Measurements from ENCODE around the gene IRX2.

The IRX2 gene

GRCh38 chr5:2740051-2740875 is 11.2 kb downstream of the IRX2 start:
- Histone ChIP-seq H2AFZ (no peak overlapping the region), H3K27me3 (ENCODE audit: control insufficient read depth, insufficient read depth, low read length) (no peaks in the 10 kb centered on the region), H3K79me2 (no peaks in the 10 kb centered on the region), H3K4me2 (ENCODE audit: low read length) (peak overlapping the region; percentile 75), H3K4me3 (ENCODE audit: low read depth, low read length) (no peak overlapping the region), H3K27ac (no peak overlapping the region), H3K4me1 (no peaks in the 10 kb centered on the region), H3K36me3 (ENCODE audit: control insufficient read depth, insufficient read depth, low read length) (no peaks in the 10 kb centered on the region), H3K9ac (no peak overlapping the region), H3K9me3 (ENCODE audit: control insufficient read depth, low read length) (no peaks in the 10 kb centered on the region)
- no peak for TF ChIP-seq CTCF (IDR thresholded peaks at IDR 0.05)

- Histone ChIP-seq H3K27me3 (ENCODE audit: control insufficient read depth, insufficient read depth, low read length) (no peaks in the 10 kb centered on the region), H3K27ac (no peak overlapping the region), H2AFZ (peak overlapping the region; percentile 51), H3K79me2 (no peaks in the 10 kb centered on the region), H3K36me3 (ENCODE audit: control insufficient read depth, insufficient read depth, low read length) (no peaks in the 10 kb centered on the region), H3K4me1 (no peaks in the 10 kb centered on the region), H3K9ac (no peak overlapping the region), H3K4me2 (ENCODE audit: low read length) (peak overlapping the region; percentile 75), H3K9me3 (ENCODE audit: control insufficient read depth, low read length) (no peaks in the 10 kb centered on the region), H3K4me3 (ENCODE audit: low read depth, low read length) (peak overlapping the region; percentile 60)
- no peak for TF ChIP-seq CTCF (IDR thresholded peaks at IDR 0.05)
Observed at GRCh38 chr5:2739360-2740050, 12.0 kb downstream of the IRX2 start.

DNA sequence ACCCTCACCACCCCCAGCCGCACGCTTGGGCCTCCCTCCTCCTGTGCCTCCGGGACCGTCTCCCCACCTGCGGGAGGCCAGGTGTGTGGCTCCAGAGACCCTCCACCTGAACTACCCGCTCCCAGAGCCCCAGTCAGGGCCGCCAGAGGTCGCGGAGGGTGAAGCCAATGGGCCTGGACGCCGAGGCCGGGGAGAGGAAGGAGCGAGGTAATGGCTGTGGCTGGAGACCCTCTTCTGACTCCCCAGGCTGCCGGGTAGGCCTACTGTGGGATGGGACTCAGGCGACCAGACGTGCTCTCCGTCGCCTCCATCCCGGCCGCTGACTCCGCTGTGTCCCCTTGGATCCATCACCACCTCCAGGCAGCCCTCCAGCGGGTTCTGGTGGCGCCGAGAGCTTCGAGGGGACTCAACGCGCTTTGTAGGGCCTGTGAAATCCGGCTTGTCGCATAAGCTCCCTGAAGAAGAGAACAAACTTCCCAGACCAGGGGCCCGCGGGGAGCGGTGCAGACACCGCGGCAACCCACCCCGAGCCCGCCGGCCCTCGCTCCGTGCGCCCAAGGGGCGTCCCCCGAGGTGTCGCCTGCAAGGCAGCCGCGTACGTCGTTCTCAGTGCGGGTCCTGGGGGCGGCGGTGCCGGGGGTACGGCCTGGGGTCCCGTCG is 12.6 kb downstream of the IRX2 start:
- no peak for TF ChIP-seq CTCF (IDR thresholded peaks at IDR 0.05)

DNA sequence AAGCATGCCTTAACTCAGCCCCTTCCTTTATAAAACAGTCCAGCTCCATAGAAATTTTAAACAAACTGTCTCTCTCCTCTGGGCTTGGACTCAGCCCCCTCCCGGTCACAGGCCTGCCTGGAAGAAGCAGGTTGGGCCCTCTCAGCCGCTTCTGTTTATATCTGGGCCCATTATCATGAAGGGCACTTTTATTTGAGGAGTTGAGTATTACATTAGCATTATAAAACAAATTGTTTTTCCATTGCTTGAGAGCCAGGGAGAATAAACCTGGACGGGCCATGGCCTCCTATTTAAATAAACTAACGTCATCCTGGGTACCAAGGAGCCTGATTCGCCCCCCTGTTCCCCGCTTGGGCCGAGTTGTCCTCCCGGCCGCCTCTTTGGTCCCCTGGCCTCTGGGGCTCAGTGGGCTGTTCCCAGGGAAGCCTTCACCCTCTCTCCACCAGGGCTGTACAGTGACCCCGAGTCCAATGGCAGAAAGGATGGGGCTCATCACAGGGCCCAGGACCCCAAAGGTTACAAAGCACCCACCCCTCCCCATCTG is 13.2 kb downstream of the IRX2 start:
- Histone ChIP-seq H3K4me3 (ENCODE audit: low read depth, low read length) (no peak overlapping the region), H3K79me2 (no peaks in the 10 kb centered on the region), H3K9ac (no peak overlapping the region), H3K27me3 (ENCODE audit: control insufficient read depth, insufficient read depth, low read length) (no peaks in the 10 kb centered on the region), H3K9me3 (ENCODE audit: control insufficient read depth, low read length) (no peaks in the 10 kb centered on the region), H2AFZ (no peak overlapping the region), H3K27ac (no peak overlapping the region), H3K36me3 (ENCODE audit: control insufficient read depth, insufficient read depth, low read length) (no peaks in the 10 kb centered on the region), H3K4me1 (no peaks in the 10 kb centered on the region), H3K4me2 (ENCODE audit: low read length) (no peak overlapping the region)
- no peak for TF ChIP-seq CTCF (IDR thresholded peaks at IDR 0.05)

More for the DNA sequence above, 12.6 kb downstream of the IRX2 start:
- no peaks in the 10 kb centered on the region for H3K9me3 ChIP-seq (ENCODE audit: control insufficient read depth, low read length)
- peak overlapping the region; percentile 60 for H3K4me3 ChIP-seq (ENCODE audit: low read depth, low read length)
- H3K36me3 ChIP-seq (ENCODE audit: control insufficient read depth, insufficient read depth, low read length) = no peaks in the 10 kb centered on the region
- H3K27ac ChIP-seq = no peak overlapping the region
- H3K27me3 ChIP-seq (ENCODE audit: control insufficient read depth, insufficient read depth, low read length) = no peaks in the 10 kb centered on the region
- H3K4me2 ChIP-seq (ENCODE audit: low read length) = peak overlapping the region; percentile 75
- no peaks in the 10 kb centered on the region for H3K4me1 ChIP-seq
- no peaks in the 10 kb centered on the region for H3K79me2 ChIP-seq
- H2AFZ ChIP-seq = peak overlapping the region; percentile 51
- no peak overlapping the region for H3K9ac ChIP-seq

Measured in parathyroid adenoma (tissue), 2 donors.